K562 (cell line): ENCODE measurements around the gene ATXN1. TPM values are rescaled to one million over a fixed set of nuclear protein-coding genes. Genes with fewer than 3 reads are reported as not detected.

Source experiments
- E2F6 ChIP-seq, 2 experiments: IDR thresholded peaks; 2 replicates each; pipeline ENCODE4 v1.6.1; 2011; ENCODE audit warnings: borderline replicate concordance in 1 of 2, control low read depth in 1 of 2, low read depth in 1 of 2, low read length in 1 of 2, mild to moderate bottlenecking in 1 of 2, mixed read lengths in 1 of 2, moderate library complexity in 1 of 2; ENCODE audit not compliant: insufficient read depth in 1 of 2, insufficient read length in 1 of 2, poor library complexity in 1 of 2, severe bottlenecking in 1 of 2; ENCODE audit errors: extremely low read depth in 1 of 2
- ETV6 ChIP-seq, 3 experiments: fragments of 150-350 bp in 1 of 3; sonication (generic) in 1 of 3; formaldehyde crosslinking in 1 of 3; IDR thresholded peaks; 2 replicates each; pipeline versions ENCODE4 v1.6.1 to v1.8.0; 2014 to 2022; ENCODE audit warnings: borderline replicate concordance in 2 of 3, low read depth in 2 of 3, antibody characterized with exemption in 1 of 3, low read length in 1 of 3, mild to moderate bottlenecking in 1 of 3, missing genetic modification reagents in 1 of 3
- HDAC3 ChIP-seq: fragments of 450-650 bp; IDR thresholded peaks from 2 replicates; pipeline ENCODE4 v1.6.1; 2018; ENCODE audit warnings: borderline replicate concordance, mild to moderate bottlenecking, moderate library complexity; ENCODE audit not compliant: partially characterized antibody
- JUNB ChIP-seq: fragments of 450-650 bp; formaldehyde crosslinking; conservative IDR thresholded peaks from 2 replicates; pipeline ENCODE4 v1.4.0; 2020; ENCODE audit warnings: mild to moderate bottlenecking
- NCOR1 ChIP-seq: fragments of 450-650 bp; IDR thresholded peaks from 2 replicates; pipeline ENCODE4 v1.6.1; 2016; ENCODE audit warnings: mild to moderate bottlenecking, moderate library complexity
- PTBP1 ChIP-seq: fragments of 200-400 bp; formaldehyde crosslinking; IDR thresholded peaks from 2 replicates; pipeline ENCODE4 v1.6.1; 2017; ENCODE audit warnings: low read depth, low read length
- RAD21 ChIP-seq, 2 experiments: fragments of 250-450 bp in 1 of 2; fragments of 450-650 bp in 1 of 2; sonication (Bioruptor Pico) in 1 of 2; formaldehyde crosslinking in 1 of 2; IDR thresholded peaks in 1 of 2; conservative IDR thresholded peaks in 1 of 2; 2 replicates each; pipeline versions ENCODE4 v1.4.0 to v1.8.0; 2020 to 2022; ENCODE audit warnings: mild to moderate bottlenecking in 2 of 2, moderate library complexity in 1 of 2
- RUNX1 ChIP-seq: sonication (generic); IDR thresholded peaks from 2 replicates; pipeline ENCODE4 v1.6.1; 2016; ENCODE audit warnings: antibody characterized with exemption, low read depth
- SIN3A ChIP-seq, 2 experiments: fragments of 150-350 bp in 1 of 2; IDR thresholded peaks; 2 replicates each; pipeline ENCODE4 v1.6.1; 2011 to 2016; ENCODE audit warnings: borderline replicate concordance in 2 of 2, low read depth in 2 of 2, low read length in 2 of 2, mild to moderate bottlenecking in 2 of 2, moderate library complexity in 2 of 2; ENCODE audit not compliant: control insufficient read depth in 1 of 2
- SIRT6 ChIP-seq: IDR thresholded peaks from one replicate; pipeline ENCODE4 v1.6.1; 2012; ENCODE audit warnings: low read depth, mild to moderate bottlenecking, control low read depth, inconsistent platforms, low read length, moderate library complexity
- SP1 ChIP-seq: sonication (generic); formaldehyde crosslinking; IDR thresholded peaks from 2 replicates; pipeline ENCODE4 v1.8.1; 2022; ENCODE audit warnings: mild to moderate bottlenecking, missing genetic modification reagents
- SRSF3 ChIP-seq: fragments of 200-400 bp; formaldehyde crosslinking; IDR thresholded peaks from 2 replicates; pipeline ENCODE4 v1.6.1; 2016; ENCODE audit warnings: mild to moderate bottlenecking, low read length, moderate library complexity; ENCODE audit not compliant: insufficient read depth
- TSC22D4 ChIP-seq: fragments of 450-650 bp; IDR thresholded peaks from 2 replicates; pipeline ENCODE4 v1.6.1; 2016; ENCODE audit warnings: missing genetic modification characterization, missing biosample characterization, control low read depth
- ZNF133 ChIP-seq: fragments of 250-450 bp; sonication (Bioruptor Pico); IDR thresholded peaks from 2 replicates; pipeline ENCODE4 v1.4.0; 2020; ENCODE audit warnings: mild to moderate bottlenecking
- ZNF57 ChIP-seq: fragments of 450-650 bp; formaldehyde crosslinking; IDR thresholded peaks from 2 replicates; pipeline ENCODE4 v1.4.0; 2020; ENCODE audit warnings: mild to moderate bottlenecking, moderate library complexity
- ZZZ3 ChIP-seq: fragments of 450-650 bp; IDR thresholded peaks from 2 replicates; pipeline ENCODE4 v1.6.1; 2016; ENCODE audit warnings: antibody characterized with exemption, mild to moderate bottlenecking, moderate library complexity
- polyA plus RNA-seq, 8 experiments: library from polyadenylated mRNA; depleted of rRNA in 4 of 8; stranded (reverse) in 5 of 8; unstranded in 3 of 8; fragments of >200 nt; fragmentation: Nextera tagmentation in 2 of 8; fragmentation: Illumina TruSeq in 1 of 8; extraction: Ambion mirVana in 2 of 8; extraction: Trizol in 1 of 8; gene quantifications; 2 replicates each; pipeline versions ENCODE4 v1.2.1 to v1.2.3, GENCODE V29; 2011 to 2014; ENCODE audit warnings: inconsistent platforms in 1 of 8, missing spikeins in 1 of 8
- total RNA-seq, 7 experiments: library from RNA; depleted of rRNA in 6 of 7; stranded (reverse); fragments of >200 nt in 6 of 7; fragmentation: Illumina TruSeq in 2 of 7; extraction: Trizol in 2 of 7; gene quantifications; 2 replicates each; pipeline versions ENCODE4 v1.2.1 to v1.2.3, GENCODE V29; 2011 to 2021; ENCODE audit warnings: low replicate concordance in 1 of 7
- TF ChIP-seq, protein P1 (sequence below): fragments of 250-450 bp; sonication (Bioruptor Pico); IDR thresholded peaks from 2 replicates; pipeline ENCODE4 v1.8.0; 2022; ENCODE audit warnings: moderate library complexity, mild to moderate bottlenecking, inconsistent platforms
- TF ChIP-seq, protein P2 (sequence below): IDR thresholded peaks from 2 replicates; pipeline ENCODE4 v1.6.1; 2014; ENCODE audit warnings: antibody characterized with exemption
- TF ChIP-seq, protein P3 (sequence below): sonication (generic); formaldehyde crosslinking; IDR thresholded peaks from 2 replicates; pipeline ENCODE4 v1.8.1; 2023; ENCODE audit warnings: mild to moderate bottlenecking, missing genetic modification reagents
- TF ChIP-seq, protein P4 (sequence below): fragments of 450-650 bp; formaldehyde crosslinking; IDR thresholded peaks from 2 replicates; pipeline ENCODE4 v1.4.0; 2020; ENCODE audit warnings: mild to moderate bottlenecking, moderate library complexity

The ATXN1 gene
- total and polyA plus RNA-seq, 9 of the 15 experiments (the other 6 are each of a cell fraction or from before 2014, with no cell fraction given), result under 0.01 to 1.2 (median 0.58) TPM

GRCh38 chr6:16322666-16323312 is 438.5 kb downstream of the ATXN1 start (continued):
- TF ChIP-seq ZNF133 (CRISPR knock-in tag), result no peak
- no peak for TF ChIP-seq TSC22D4 (tag)
- no peak for TF ChIP-seq SIRT6
- TF ChIP-seq NCOR1, result no peak
- peak; percentile 56 to 84; a peak in 2 of 4 replicates for TF ChIP-seq SIN3A (IDR thresholded peaks at IDR 0.05; ENCODE audit: borderline replicate concordance in 2 of 2, control insufficient read depth in 1 of 2, low read depth in 2 of 2, low read length in 2 of 2)
- TF ChIP-seq HDAC3, result no peak
- TF ChIP-seq, protein P1, sequence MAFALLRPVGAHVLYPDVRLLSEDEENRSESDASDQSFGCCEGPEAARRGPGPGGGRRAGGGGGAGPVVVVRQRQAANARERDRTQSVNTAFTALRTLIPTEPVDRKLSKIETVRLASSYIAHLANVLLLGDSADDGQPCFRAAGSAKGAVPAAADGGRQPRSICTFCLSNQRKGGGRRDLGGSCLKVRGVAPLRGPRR (CRISPR knock-in tag), result no peak
- TF ChIP-seq PTBP1, result no peak
- TF ChIP-seq SP1, result no peak
- TF ChIP-seq ZZZ3, result no peak
- TF ChIP-seq ETV6 (IDR thresholded peaks at IDR 0.05; ENCODE audit: borderline replicate concordance in 1 of 2, low read depth in 2 of 2, low read length in 1 of 2), result no peak
- TF ChIP-seq ETV6 (CRISPR knock-in tag; IDR thresholded peaks at IDR 0.05; ENCODE audit: borderline replicate concordance), result no peak
- TF ChIP-seq, protein P2, sequence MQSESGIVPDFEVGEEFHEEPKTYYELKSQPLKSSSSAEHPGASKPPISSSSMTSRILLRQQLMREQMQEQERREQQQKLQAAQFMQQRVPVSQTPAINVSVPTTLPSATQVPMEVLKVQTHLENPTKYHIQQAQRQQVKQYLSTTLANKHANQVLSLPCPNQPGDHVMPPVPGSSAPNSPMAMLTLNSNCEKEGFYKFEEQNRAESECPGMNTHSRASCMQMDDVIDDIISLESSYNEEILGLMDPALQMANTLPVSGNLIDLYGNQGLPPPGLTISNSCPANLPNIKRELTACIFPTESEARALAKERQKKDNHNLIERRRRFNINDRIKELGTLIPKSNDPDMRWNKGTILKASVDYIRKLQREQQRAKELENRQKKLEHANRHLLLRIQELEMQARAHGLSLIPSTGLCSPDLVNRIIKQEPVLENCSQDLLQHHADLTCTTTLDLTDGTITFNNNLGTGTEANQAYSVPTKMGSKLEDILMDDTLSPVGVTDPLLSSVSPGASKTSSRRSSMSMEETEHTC, result no peak
- TF ChIP-seq RUNX1, result no peak
- 0 out of 4 replicates have a peak, but pooled peaks of 1 of the 2 experiments have one; percentile 11 for TF ChIP-seq RAD21 (CRISPR knock-in tag; conservative IDR thresholded peaks at IDR 0.05 in 1 of 2, IDR thresholded peaks at IDR 0.05 in 1 of 2)
- TF ChIP-seq, protein P3, sequence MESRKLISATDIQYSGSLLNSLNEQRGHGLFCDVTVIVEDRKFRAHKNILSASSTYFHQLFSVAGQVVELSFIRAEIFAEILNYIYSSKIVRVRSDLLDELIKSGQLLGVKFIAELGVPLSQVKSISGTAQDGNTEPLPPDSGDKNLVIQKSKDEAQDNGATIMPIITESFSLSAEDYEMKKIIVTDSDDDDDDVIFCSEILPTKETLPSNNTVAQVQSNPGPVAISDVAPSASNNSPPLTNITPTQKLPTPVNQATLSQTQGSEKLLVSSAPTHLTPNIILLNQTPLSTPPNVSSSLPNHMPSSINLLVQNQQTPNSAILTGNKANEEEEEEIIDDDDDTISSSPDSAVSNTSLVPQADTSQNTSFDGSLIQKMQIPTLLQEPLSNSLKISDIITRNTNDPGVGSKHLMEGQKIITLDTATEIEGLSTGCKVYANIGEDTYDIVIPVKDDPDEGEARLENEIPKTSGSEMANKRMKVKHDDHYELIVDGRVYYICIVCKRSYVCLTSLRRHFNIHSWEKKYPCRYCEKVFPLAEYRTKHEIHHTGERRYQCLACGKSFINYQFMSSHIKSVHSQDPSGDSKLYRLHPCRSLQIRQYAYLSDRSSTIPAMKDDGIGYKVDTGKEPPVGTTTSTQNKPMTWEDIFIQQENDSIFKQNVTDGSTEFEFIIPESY (CRISPR knock-in tag), result 0 out of 2 replicates have a peak, but pooled peaks have one; percentile 73
- TF ChIP-seq, protein P4, sequence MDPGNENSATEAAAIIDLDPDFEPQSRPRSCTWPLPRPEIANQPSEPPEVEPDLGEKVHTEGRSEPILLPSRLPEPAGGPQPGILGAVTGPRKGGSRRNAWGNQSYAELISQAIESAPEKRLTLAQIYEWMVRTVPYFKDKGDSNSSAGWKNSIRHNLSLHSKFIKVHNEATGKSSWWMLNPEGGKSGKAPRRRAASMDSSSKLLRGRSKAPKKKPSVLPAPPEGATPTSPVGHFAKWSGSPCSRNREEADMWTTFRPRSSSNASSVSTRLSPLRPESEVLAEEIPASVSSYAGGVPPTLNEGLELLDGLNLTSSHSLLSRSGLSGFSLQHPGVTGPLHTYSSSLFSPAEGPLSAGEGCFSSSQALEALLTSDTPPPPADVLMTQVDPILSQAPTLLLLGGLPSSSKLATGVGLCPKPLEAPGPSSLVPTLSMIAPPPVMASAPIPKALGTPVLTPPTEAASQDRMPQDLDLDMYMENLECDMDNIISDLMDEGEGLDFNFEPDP, result no peak
- TF ChIP-seq SRSF3, result no peak
- TF ChIP-seq E2F6 (IDR thresholded peaks at IDR 0.05; ENCODE audit: borderline replicate concordance in 1 of 2, extremely low read depth in 1 of 2, insufficient read depth in 1 of 2, insufficient read length in 1 of 2, low read depth in 1 of 2, low read length in 1 of 2, poor library complexity in 1 of 2, severe bottlenecking in 1 of 2), result peak; percentile 66 to 85
- TF ChIP-seq ZNF57, result no peak
- no peak for TF ChIP-seq JUNB
